HG02588 (cell line): ENCODE results near the gene USF3.
"Not testable (repeated sequence)": the region's sequence is repeated elsewhere in the genome, so short reads cannot be mapped to it uniquely, and the experiment has no call there.

Experiments
- ATAC-seq: cut with Tn5 transposase; IDR thresholded peaks from one replicate; pipeline ENCODE4 v1.9.1; 2021; ENCODE audit warnings: mild to moderate bottlenecking, moderate library complexity; ENCODE audit not compliant: unreplicated experiment

Gene USF3

DNA sequence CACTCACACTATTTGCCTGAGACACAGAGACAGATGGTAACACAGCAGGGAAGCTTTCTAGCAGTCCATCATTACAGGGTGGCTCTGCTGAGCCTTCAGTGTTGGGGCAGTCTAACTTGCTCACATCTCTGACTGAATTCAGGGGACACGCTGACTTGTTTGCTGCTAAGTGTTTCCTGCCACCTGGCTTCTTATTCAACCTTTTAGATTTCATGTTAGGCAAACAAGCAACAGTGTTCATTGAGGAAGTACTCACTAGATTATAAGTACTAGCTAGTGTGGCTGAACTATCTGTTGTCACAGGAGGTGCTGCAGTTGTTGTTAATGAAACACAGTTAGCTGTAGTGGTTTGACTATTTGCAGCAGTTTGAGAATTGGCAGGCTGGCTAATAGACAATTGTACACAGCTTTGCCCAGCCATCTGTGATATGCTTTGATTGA, 37.3 kb downstream of the USF3 start:
- ATAC-seq, result no peak

DNA sequence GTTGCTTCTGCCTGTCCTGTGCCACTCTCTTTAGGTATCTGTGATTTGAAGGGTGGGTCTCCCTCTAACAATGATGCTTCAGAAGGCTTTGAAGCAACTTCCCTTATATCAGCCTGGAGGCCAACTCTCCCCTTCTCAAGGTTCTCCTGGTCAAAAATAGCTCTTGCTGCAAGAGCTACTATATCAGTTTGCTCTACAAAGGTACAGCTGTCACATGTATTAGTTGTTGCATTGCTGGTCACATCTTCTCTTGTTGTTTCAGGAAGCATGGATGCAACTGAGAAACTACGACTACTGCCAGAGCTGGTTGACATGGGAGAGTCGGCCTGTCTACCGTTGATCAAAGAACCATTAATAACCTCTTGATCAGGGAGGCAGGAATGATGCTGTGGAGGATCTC, 38.3 kb downstream of the USF3 start:
- no peak for ATAC-seq

DNA sequence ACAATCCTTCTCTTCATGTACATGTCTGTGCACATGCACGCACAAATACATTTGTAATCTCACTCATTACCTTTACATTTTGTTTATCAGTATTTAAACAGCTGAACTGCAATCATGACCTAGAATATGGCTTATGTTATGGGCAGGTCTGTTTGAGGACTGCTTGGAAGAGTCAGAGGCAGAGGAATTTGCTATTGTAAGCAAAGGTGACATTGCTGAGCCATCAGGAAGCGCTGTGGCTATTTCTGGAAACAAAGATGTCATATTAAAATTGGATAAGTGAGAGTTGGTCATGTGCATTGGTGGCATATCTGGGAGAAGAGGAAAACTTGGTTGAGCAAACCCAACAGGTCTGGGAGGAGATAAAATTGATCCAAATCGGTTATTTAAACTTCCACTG, 41.6 kb downstream of the USF3 start:
- no peak for ATAC-seq

DNA sequence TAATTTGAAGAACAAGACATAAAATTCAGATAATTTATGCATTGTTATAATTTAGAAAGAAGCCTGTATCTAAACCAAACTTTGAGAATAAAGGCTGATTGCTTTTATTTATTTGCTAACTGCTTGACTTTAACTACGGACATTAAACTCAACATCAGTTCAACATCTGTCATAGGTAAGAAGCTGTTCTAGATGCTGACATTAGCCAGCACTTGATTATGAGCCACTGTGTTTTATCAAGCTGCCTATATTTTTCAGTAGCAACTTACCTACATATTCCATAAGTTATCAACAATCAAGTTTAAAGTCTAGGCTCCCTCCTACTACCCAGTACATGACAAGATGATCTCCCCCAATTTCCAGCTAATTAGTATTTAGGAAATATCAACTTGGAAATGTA, 42.1 kb downstream of the USF3 start:
- no peak for ATAC-seq

DNA sequence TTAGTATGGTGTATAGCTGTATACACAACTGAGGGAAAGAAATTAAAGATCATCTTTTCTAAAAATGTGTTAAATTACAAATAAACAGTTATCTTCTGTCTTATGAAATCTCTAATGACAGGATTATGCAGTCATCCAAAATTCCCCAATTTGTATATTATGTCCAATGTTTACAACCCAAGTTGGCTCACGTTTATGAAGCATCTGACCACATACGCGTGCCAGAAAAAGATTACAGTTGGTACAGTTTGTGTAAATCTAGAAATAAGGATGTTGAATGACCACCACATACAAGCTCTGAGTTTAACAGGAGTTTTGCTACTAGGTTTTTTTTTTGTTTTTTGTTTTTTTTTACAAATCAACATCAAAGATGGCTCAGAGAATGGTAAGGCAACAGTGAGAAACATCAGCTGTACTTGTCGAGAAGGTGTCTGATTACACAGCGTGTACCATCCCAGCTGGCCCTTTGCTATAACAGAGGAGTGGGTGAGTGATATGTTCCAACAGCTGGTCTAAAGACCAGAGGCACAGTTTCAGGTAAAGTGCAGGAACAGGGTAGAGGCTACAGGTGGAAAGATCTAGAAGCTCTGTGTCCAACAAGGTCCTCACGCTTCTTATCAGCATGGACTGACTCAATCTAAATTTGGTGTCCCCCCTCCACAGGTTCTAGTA, 47.1 kb downstream of the USF3 start:
- ATAC-seq, result no peak

DNA sequence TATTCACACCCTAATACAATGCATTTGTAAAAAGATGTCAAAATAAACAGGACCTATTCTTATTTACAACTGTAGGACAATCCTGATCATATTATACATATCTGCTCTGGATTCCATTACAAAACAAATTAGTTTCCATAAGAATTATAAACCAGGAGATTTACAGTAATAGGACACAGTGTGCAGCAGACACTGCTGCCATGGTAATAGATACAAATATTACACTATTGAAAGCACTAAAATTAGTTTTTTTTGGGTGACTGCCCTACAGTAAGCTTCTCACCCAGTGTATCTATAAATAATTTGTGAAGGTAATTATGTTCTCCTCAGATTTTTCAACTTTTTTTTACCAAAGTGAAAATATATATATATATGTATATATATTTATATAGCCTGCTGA, 47.9 kb downstream of the USF3 start:
- ATAC-seq, result no peak

DNA sequence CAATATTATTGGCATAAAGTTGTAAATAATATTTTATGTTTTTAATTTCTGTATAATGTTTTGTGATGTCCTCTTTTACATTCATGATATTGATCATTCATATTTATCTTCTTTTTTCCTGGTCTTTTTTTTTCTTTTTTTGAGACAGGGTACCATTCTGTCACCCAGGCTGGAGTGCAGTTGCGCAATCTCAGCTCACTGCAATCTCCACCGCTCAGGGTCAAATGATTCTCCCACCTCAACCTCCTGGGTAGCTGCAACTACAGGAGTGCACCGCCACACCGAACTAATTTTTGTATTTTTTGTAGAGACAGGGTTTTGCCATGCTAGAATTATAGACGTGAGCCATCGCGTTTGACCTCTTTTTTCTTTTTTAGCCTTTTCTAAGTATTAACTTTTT, 52.9 kb downstream of the USF3 start:
- ATAC-seq, result no peak

GRCh38 chr3:113638910-113639309, 57.5 kb downstream of the USF3 start:
- ATAC-seq, result no peak

DNA sequence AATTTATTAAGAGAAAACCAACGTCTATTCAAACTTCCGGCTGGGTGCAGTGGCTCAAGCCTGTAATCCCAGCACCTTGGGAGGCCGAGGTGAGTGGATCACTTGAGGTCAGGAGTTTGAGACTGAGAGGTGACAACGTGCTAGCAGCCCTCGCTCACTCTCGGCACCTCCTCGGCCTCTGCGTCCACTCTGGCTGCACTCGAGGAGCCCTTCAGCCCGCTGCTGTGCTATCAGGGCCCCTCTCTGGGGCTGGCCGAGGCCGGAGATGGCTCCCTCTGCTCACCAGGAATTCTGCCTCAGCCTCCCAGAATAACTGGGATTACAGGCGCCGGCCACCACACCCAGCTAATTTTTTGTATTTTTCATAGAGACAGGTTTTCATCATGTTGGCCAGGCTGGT, 58.7 kb downstream of the USF3 start:
- no peak for ATAC-seq

- not testable (repeated sequence) for ATAC-seq
These were observed 60.4 kb downstream of the USF3 start for GRCh38 chr3:113636034-113636433.

DNA sequence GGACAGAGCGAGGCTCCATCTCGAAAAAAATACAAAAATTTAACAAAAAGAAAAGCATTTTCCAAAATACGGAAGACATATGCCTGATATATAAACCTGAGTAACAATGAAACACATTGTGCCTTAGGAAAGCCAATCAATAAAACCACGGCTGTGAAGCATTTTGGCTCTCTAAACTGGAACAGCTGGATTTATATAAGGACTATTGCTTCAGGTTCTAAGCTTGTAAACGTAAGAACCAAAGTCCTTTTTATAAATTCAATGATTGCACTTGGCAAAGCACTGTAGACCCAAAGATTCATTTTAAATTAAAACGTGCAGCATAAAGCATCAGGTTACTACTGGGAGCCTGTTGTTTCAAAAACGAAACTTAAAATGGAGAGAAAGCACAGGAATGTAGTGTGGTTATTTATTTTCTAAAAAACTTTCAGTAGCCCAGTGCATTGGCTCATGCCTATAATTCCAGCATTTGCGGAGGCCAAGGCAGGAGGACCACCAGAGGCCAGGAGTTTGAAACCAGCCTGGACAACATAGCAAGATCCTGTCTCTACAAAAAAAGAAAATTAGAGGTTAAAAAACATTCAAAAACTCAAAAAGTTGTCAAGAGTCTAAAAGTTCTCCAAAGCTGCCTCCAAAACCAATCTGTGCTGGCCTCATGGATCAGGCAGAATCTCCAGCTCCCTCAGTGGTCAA, 61.5 kb downstream of the USF3 start:
- no peak for ATAC-seq

DNA sequence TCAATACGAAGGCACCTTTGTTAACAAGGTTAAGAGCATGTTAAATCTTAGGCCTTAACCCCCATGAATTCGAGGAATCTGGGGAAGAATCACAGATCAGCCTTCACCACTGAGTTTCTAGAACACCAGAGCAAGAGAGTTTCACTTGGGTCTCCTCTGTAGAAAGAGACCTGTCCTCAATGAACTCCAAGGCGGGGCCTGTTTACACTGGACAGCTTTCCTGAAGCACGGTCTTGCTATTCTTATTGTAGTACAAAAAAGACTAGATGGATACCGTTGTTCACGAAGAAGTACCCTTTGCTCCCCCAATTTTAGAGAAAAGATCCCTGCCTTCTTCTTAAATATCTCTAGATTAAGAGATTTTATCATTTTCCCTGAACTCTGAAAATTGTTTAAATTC, 64.9 kb downstream of the USF3 start:
- ATAC-seq, result no peak

- no peak for ATAC-seq
These were observed 65.4 kb downstream of the USF3 start for GRCh38 chr3:113630956-113631542.

GRCh38 chr3:113629584-113630421, 66.6 kb downstream of the USF3 start:
- ATAC-seq, result no peak

- no peak for ATAC-seq
These were observed 67.7 kb downstream of the USF3 start for GRCh38 chr3:113628788-113629187.

DNA sequence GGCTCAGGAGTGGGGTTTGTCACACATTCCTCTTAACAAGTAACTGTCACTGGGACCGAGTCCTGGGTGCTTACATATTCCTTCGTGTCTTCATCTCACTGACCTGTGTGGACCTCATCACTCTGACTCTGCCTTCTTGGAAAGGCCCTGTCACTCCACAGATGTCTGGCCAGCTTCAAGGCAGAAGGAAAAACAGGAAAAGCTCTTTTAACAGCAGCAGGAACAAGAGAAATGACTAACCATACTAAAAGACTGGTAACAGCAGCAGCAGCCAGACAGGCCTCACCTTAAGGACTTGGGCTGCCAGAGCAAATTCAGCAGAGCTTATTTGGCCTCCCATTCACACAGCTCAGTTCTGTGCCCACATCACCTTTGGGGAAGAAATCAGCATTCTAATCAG, 68.1 kb downstream of the USF3 start:
- no peak for ATAC-seq

GRCh38 chr3:113626503-113627371, 69.7 kb downstream of the USF3 start:
- ATAC-seq, result no peak

GRCh38 chr3:113625834-113626233, 70.6 kb downstream of the USF3 start:
- no peak for ATAC-seq

DNA sequence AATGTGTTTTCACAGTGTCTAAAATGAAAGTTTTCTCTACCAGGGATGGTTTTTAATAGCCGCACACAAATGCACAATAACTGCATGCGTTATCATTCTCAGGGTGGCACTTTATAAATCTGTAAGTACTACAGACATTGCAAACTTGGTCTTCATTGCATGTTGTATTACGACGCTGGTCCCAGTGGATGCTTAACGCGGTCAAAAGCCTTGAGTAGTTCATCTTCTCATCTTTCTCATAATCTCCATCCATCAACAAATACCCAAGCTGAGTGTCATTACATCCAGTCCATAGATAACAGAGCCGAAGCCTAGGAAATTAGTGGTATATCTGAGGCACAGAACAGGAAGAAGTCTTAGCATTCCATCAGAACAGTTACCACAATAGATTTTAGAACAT, 72.6 kb downstream of the USF3 start:
- ATAC-seq, result no peak

DNA sequence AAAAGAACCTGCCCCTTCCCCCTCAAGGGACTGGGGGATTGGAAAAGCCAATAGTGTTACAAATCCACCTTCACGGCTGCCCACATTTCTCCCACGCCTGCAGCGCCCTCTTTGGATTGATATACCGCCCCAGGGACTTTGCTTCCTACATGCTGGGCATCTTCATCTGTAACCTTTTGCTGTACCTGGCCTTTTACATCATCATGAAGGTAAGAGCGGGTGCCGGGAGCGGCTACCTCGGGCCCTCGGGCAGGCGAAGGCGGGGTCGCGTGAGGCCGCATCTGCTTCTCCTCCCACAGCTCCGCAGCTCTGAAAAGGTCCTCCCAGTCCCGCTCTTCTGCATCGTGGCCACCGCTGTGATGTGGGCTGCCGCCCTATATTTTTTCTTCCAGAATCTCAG, 73.1 kb downstream of the USF3 start:
- no peak for ATAC-seq

DNA sequence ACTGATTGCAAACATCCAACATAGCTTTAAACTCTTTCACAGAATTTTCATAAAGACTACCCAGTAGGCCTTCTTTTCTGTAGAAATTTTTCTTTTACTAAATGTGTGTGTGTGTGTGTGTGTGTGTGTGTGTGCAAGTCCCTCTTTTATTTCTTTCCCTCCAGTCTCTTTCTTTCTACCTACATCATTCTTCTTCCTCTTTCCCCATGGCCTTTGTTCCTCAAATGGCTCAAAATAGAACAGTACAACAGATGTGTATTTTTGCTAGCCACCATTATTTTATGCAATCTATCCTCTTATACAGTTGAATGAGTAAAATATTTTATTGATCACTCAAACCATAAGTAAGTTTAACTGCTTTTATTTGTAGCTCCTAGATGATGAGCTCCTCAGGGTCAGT, 76.4 kb downstream of the USF3 start:
- ATAC-seq, result no peak
